Limb (tissue), 2 donors: ENCODE measurements around the gene TIMP2.

Source experiments
- DNase-seq, 2 donors: peaks; one replicate each; pipeline ENCODE4 v3.0.0-alpha.2; 2016; ENCODE audit errors: extremely low spot score in 2 of 2

Gene TIMP2

GRCh38 chr17:78818932-78819331, 106.3 kb downstream of the TIMP2 start:
- DNase-seq, result no peak

- no peak for DNase-seq
These were observed 106.9 kb downstream of the TIMP2 start for GRCh38 chr17:78818152-78818846.

- no peak for DNase-seq
These were observed 108.1 kb downstream of the TIMP2 start for GRCh38 chr17:78817123-78817522.

- DNase-seq, result no peak
These were observed 109.5 kb downstream of the TIMP2 start for GRCh38 chr17:78815696-78816095.

DNA sequence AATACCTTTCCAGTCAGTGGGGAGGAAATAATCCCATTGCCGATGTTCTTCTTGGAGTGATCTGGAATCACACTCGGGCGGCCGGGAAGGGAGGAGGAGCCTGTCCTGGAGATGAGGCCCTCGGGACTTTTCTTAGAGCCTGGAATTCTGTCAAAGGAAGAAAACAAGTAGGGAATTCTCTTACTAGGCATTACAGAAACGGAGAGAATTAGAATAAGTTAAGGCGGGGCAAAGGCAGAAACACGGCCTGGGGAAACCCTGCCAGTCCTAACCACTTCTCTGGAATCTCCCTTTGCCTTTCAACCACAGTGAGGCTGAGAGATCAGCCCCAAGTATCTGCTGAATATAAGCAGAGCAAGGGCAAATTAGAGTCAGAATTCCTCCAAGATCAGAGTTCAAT, 112.3 kb downstream of the TIMP2 start:
- DNase-seq, result no peak

DNA sequence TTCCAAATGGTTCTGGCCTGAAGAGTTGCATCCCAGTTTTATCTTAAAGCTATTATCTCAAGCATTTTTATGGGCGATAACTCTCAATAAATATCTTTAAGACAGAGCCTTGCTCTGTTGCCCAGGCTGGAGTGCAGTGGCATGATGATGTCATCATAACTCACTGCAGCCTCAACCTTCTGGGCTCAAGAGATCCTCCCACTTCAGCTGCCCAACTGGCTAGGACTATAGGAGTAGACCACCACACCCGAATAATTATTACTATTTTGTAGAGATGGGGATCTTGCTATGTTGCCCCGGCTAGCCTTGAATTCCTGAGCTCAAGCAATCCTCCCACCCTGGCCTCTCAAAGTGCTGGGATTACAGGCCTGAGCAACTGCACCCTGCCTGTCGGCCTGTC, 117.0 kb downstream of the TIMP2 start:
- DNase-seq, result no peak

DNA sequence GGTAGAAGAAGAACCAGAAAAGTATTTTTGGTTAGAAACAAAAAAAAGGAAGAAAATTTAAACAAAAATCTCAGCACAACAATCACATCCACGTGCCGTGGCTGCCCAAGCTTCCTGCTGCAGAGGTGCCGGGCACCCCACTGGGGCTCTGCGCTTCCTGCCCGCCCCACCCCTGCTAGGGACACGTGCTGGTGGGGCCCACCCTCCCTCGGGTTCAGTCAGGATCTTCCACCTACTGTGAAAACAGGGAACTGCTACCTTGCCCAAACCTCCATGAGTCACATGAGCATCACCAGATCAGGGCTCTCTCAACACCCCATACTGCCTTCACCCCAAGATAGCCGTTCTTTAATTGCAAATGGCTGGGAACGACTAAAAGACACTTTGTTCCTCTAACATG, 118.7 kb downstream of the TIMP2 start:
- DNase-seq, result no peak

DNA sequence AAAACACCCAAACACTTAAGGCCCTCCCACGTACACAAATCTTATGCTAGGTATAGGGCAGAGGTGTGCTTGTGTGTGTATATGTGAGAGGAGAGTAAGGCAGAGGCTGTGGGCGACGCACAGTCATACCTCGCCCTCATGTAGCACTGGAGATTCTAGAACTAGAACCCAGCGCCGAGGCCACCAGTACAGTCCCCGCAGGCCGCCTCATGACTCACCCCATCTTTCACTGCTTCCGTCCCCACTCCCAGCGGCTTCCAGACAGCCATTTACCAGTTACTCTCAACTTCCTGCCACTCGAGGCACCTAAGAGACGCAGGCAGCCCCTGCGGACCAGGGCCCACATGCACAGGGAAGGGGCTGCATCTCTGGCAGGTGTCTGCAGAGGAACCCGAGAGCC, 119.9 kb downstream of the TIMP2 start:
- no peak for DNase-seq

- DNase-seq, result no peak
These were observed 120.4 kb downstream of the TIMP2 start for GRCh38 chr17:78804777-78805176.

DNA sequence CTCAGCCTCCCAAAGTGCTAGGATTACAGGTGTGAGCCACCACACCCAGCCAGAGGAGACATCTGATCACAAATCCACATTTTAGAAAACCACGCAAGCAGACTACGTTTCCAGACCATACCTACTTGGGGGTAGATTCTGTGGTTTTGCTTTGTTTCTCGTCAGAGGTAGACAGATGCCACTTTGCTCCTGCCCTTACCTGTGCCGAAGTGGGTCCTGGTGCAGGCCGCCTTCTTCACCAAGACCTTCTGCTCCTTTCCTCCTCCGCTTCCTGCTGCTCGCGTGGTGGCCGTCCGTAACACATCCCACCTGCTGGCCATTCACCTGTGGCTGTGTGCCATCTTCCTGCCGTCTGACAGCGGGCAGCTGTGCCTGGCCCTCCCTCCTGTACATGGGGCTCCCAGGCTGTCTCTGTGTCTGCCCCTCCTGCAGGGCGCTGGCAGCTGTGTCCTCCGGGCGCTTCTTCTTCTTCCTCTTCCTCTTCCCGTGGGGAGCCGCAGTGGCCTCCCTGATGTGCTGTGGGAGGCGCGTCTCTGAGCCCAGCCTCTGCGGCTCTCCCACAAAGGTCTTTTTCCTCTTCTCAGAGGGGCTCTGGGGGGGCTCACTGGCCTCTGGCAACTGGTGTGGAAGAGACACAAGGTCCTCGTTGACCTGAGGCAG, 121.9 kb downstream of the TIMP2 start:
- DNase-seq, result no peak
